GM10248 (cell line): ENCODE results near the gene PANK4.
"Not testable (repeated sequence)": the region's sequence is repeated elsewhere in the genome, so short reads cannot be mapped to it uniquely, and the experiment has no call there.

ENCODE experiments used
- CTCF ChIA-PET: fragments of 300-600 bp; sonication (Branson Sonifier 250); formaldehyde crosslinking; extraction: SDS; loops from one replicate; lab custom pipeline; 2021; ENCODE audit warnings: antibody characterized with exemption; lab: Yijun Ruan, JAX
- POLR2A ChIA-PET: fragments of 350-650 bp; sonication (Branson Sonifier 250); formaldehyde crosslinking; extraction: SDS; loops from one replicate; lab custom pipeline; 2020; ENCODE audit warnings: antibody characterized with exemption; lab: Yijun Ruan, JAX
- DNase-seq: peaks from one replicate; pipeline ENCODE4 v3.0.0; 2012; ENCODE audit errors: extremely low spot score
- TF ChIP-seq, protein P1 (sequence below): IDR thresholded peaks from 2 replicates; pipeline ENCODE4 v1.5.1; 2012; ENCODE audit warnings: mild to moderate bottlenecking, low read depth; ENCODE audit errors: extremely low read depth, missing control alignments, control extremely low read depth

Gene PANK4

DNA sequence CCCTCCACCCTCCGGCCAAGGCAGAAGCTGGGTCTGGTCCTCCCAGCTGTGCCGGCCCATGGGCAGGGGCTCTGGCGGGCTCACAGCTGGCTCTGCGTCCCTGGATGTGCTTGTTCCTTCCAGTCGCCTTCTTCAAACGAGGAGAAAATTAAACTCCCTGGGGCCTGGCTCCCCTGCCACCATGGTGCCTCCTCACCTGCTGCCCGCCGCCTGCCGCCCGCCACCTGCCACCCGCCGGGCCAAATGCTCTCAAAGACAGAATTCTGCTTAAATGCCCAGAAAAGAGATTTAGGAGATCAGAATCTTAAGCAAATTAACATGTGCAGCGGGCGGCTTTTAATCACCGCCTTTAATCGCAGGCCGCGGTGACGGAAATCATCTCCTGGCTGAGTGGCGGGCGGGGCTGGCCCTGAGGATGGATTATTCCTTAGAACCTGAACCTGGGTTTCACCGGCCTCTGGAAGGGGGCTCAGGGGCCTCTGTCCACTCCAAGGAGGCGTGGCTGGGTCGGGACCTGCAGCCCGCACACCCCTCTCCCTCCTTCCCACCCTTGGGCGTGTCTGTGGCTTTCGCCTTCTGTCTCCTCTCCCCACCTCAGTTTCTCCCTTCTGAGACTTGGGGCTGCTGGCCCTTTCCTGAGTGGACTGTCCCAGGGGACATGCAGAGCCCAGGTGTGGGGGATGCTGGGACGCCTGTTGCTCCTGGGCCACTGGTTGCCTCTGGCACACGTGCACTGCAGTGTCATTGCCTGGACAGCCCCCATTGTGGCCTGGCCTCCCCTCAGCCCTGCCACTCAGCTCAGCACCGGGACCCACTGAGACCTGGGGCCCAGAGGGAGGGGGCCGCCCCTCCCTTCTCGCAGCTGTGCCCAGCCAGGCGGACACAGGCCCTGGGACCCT is 60.8 kb downstream of the PANK4 start:
- DNase-seq: no peak
- TF ChIP-seq, protein P1, sequence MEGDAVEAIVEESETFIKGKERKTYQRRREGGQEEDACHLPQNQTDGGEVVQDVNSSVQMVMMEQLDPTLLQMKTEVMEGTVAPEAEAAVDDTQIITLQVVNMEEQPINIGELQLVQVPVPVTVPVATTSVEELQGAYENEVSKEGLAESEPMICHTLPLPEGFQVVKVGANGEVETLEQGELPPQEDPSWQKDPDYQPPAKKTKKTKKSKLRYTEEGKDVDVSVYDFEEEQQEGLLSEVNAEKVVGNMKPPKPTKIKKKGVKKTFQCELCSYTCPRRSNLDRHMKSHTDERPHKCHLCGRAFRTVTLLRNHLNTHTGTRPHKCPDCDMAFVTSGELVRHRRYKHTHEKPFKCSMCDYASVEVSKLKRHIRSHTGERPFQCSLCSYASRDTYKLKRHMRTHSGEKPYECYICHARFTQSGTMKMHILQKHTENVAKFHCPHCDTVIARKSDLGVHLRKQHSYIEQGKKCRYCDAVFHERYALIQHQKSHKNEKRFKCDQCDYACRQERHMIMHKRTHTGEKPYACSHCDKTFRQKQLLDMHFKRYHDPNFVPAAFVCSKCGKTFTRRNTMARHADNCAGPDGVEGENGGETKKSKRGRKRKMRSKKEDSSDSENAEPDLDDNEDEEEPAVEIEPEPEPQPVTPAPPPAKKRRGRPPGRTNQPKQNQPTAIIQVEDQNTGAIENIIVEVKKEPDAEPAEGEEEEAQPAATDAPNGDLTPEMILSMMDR: no peak
- ChIA-PET CTCF (no interaction called here), POLR2A (no interaction called here)

DNA sequence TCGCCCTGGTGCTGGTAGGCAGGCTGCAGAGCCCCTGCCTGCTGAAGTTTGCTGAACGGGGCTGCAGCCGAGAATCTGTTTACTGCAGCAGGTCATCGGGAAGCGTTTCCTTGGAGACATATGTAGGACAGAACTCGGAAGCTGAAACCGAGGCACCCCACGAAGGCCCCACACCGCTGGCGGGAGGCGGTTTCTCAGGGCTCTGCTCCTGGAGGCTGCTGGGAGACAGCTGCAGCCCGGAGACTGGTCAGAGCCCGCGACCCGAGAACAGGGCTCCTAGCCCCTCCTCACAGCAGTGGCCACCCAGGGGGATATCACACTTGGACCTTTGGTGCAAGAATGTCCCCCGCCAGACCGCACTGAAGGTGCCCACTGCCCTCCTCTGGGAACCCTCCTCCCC is 63.0 kb downstream of the PANK4 start:
- POLR2A ChIA-PET: no interaction called here
- no peak for DNase-seq
- CTCF ChIA-PET: no interaction called here
- TF ChIP-seq, protein P1: no peak

DNA sequence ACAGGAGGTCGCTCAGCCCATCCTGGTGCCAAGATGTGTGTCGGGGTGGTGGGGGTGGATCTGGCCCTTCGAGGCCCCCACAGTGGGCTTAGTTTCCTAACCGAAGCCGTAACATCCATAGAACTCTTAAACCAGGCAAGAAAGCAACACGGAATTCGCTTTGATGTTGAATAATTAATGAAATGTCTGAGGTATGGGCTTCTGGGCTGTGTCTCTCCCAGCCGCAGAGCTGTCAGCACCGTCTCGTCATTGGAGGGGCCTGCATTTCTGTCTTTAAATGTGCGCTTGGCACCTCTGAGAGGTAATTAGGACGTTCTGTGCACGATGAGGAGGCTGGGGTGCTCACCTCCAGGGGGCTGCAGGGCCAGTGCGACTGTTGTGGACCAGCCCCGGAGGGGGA is 63.6 kb downstream of the PANK4 start:
- ChIA-PET POLR2A (no interaction called here), CTCF (no interaction called here)
- DNase-seq: no peak
- TF ChIP-seq, protein P1: no peak

DNA sequence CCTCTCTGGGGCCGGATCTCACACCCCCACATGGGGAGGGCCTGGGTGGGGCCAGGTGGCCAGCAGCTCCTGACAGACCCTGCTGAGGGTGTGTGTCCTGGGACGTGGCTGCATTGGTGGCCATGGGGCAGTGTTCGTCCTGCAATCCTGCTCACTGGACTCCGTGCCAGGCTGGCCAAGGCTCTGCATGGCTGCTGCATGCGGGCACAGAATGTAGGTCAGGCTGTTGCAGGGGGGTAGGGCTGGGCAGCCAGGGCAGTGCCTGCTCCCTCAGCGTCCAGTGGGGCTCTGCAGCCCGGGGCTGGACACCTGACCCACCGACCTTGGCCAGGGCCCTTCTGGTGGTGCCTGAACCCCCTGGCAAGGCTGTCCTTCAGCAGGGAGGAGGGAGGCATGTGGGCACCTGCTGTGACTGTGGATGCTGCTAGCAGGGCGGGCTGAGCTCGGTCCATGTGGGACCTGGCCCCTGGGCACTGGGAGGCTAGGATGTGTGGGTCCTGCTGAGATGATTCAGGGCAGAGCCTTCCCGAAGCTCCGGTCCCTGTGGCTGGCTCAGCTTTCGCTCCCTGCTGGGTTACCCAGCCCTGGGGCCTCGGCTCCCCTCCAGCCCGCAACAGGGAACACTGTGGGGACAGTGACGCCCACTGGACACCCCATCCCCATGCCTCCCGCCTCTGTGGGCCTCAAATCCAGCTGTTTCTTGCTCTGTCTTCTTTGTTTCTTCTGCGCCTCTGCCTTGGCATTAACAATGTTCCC is 65.2 kb downstream of the PANK4 start:
- ChIA-PET CTCF (no interaction called here), POLR2A (no interaction called here)
- TF ChIP-seq, protein P1: no peak
- no peak for DNase-seq

DNA sequence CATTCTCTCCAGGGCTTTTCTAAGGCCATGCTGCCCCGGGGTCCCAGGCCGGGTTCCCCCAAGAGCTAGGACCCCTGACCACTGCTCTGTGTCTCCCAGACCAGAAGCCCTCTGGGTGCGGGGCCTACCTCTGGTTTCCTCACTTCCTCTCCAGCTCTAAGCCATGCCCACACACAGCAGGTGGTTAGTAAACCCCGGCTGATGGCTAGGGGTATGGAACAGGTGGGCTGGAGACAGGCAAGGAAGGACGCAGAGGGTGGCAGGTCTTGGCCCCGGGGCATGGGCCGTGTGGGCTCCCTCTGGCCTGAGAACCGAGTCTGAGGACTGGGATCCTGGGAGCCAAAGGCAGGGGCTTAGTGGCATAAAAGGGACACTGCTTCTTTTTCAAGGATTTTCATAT is 66.2 kb downstream of the PANK4 start:
- TF ChIP-seq, protein P1: no peak
- POLR2A ChIA-PET: no interaction called here
- CTCF ChIA-PET: no interaction called here
- no peak for DNase-seq

DNA sequence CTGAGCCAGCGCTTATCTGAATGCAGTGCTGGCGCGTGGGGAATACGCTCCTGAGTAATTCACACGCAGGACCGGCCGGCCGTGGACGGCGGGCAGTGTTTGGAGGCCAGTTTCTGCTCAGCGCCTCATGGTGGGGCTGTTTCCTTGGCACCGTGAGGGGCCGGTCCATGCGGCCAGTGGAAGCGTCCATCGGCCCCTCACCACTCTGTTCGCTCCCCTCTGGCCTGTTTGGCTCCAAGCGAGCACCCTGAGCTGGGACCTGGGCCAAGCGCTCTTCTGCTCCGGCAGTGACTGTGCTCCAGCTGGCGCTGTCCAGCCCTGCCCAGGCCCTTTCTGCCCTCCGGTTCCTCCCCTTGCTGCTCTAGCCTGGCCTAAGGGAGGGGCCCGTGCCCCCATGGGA is 66.6 kb downstream of the PANK4 start:
- ChIA-PET CTCF (no interaction called here), POLR2A (no interaction called here)
- no peak for DNase-seq
- TF ChIP-seq, protein P1: no peak

DNA sequence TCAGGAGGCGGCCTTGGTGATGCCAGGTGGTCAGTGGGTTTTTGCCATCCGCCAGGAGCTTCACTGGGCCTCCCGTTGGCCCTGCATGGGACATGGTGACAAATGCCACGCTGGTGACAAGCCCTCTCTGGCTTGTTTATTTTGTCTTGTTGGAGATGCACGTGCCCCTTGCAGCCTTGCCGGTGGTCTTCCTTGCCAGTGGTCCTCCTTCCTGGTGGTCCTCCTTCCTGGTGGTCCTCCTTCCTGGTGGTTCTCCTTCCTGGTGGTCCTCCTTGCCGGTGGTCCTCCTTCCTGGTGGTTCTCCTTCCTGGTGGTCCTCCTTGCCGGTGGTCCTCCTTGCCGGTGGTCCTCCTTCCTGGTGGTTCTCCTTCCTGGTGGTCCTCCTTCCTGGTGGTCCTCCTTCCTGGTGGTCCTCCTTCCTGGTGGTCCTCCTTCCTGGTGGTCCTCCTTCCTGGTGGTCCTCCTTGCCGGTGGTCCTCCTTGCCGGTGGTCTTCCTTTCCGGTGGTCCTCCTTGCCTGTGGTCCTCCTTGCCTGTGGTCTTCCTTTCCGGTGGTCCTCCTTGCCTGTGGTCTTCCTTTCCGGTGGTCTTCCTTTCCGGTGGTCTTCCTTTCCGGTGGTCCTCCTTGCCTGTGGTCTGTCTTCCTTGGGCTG is 67.2 kb downstream of the PANK4 start:
- POLR2A ChIA-PET, CTCF ChIA-PET: not testable (repeated sequence)

More for the DNA sequence above, 67.2 kb downstream of the PANK4 start:
- not testable (repeated sequence) for DNase-seq
